Activated CD4-positive, alpha-beta memory T cell treated with anti-CD3 and anti-CD28 coated beads for 36 hours (primary cell): ENCODE measurements around the gene MEGF6. TPM values are rescaled to one million over a fixed set of nuclear protein-coding genes. Genes with fewer than 3 reads are reported as not detected.

ENCODE experiments used
- CTCF ChIA-PET: fragments of 350-600 bp; sonication (Branson Sonifier 250); formaldehyde crosslinking; loops from one replicate; lab custom pipeline; 2021; ENCODE audit warnings: antibody characterized with exemption, inconsistent platforms; lab: Charles Lee
- POLR2A ChIA-PET: fragments of 350-600 bp; sonication (Branson Sonifier 250); formaldehyde crosslinking; loops from one replicate; lab custom pipeline; 2021; ENCODE audit warnings: antibody characterized with exemption; lab: Charles Lee
- DNase-seq: peaks from one replicate; pipeline ENCODE4 v3.0.0-alpha.2; 2020
- H3K27ac Mint-ChIP-seq: one replicate; pipeline ENCODE4 v1.8.0; 2021; ENCODE audit warnings: mixed read lengths
- H3K27me3 Mint-ChIP-seq: one replicate; pipeline ENCODE4 v1.8.0; 2021; ENCODE audit warnings: mixed read lengths
- H3K36me3 Mint-ChIP-seq: one replicate; pipeline ENCODE4 v1.8.0; 2021; ENCODE audit warnings: mixed read lengths
- H3K4me1 Mint-ChIP-seq: one replicate; pipeline ENCODE4 v1.8.0; 2021; ENCODE audit warnings: low read depth, mixed read lengths
- H3K4me3 Mint-ChIP-seq: one replicate; pipeline ENCODE4 v1.8.0; 2021; ENCODE audit warnings: mild to moderate bottlenecking, mixed read lengths
- H3K9me3 Mint-ChIP-seq: one replicate; pipeline ENCODE4 v1.8.0; 2021; ENCODE audit warnings: mixed read lengths
- intact Hi-C: fragments of 100-400 bp; cut with micrococcal nuclease; formaldehyde crosslinking; loops from one replicate; pipeline ENCODE4 v1.15.1; 2023
- total RNA-seq, 2 experiments: library from RNA; stranded (reverse); gene quantifications; one replicate each; pipeline ENCODE4 v1.2.3, GENCODE V29; 2021

MEGF6 gene
- total RNA-seq, 2 experiments from 2014 or later = 6.8 to 9.8 TPM

GRCh38 chr1:3652548-3653285 is 41.4 kb upstream of the MEGF6 start:
- intact Hi-C loops = loop anchor here (5.0 to 10.0 kb wide), 2 partner anchors 145 to 252 kb away; partner anchors contain the start of genes C1orf174 and LRRC47
- POLR2A ChIA-PET = no interaction called here
- Mint-ChIP-seq H3K27ac (no peak overlapping the region), H3K27me3 (peaks cover 43% of the 10 kb centered on the region), H3K36me3 (no peaks in the 10 kb centered on the region), H3K4me1 (peaks cover 36% of the 10 kb centered on the region), H3K9me3 (no peaks in the 10 kb centered on the region), H3K4me3 (no peak overlapping the region)
- no peak for DNase-seq
- CTCF ChIA-PET = no interaction called here

DNA sequence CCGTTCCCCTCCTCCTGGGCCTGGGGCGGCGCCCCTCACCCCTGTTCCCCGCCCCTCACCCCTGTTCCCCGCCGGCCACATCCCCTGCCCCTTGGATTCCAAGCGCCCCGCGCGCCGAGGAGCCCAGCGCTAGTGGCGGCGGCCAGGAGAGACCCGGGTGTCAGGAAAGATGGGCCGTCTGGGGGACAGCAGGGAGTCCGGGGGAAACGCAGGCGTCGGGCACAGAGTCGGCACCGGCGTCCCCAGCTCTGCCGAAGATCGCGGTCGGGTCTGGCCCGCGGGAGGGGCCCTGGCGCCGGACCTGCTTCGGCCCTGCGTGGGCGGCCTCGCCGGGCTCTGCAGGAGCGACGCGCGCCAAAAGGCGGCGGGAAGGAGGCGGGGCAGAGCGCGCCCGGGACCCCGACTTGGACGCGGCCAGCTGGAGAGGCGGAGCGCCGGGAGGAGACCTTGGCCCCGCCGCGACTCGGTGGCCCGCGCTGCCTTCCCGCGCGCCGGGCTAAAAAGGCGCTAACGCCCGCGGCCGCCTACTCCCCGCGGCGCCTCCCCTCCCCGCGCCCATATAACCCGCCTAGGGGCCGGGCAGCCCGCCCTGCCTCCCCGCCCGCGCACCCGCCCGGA is 40.7 kb upstream of the MEGF6 start, which contains the start of gene TP73:
Gene TP73 (plus strand): TSS at position 587 of the 618 bp plus-strand sequence. CDS start 29,850 bp downstream, outside the sequence.
- no peaks in the 10 kb centered on the region for H3K36me3 Mint-ChIP-seq
- no peaks in the 10 kb centered on the region for H3K9me3 Mint-ChIP-seq
- H3K4me1 Mint-ChIP-seq = peaks cover 33% of the 10 kb centered on the region
- H3K27me3 Mint-ChIP-seq = peaks cover 39% of the 10 kb centered on the region
- CTCF ChIA-PET = interaction anchor here (1.3 kb wide), 1 partner anchor 73 kb away, joined by 5 read pairs; no protein-coding TSS in a partner anchor
- no peak within 1 kb of the TSS for H3K27ac Mint-ChIP-seq
- intact Hi-C loops = loop anchor here (5.0 to 10.0 kb wide), 2 partner anchors 145 to 253 kb away; partner anchors contain the start of genes C1orf174 and LRRC47
- POLR2A ChIA-PET = no interaction called here
- no peak for DNase-seq
- peak within 1 kb of the TSS; percentile 35 for H3K4me3 Mint-ChIP-seq

- Mint-ChIP-seq H3K27ac (no peak overlapping the region), H3K4me1 (peaks cover 26% of the 10 kb centered on the region), H3K36me3 (no peaks in the 10 kb centered on the region), H3K9me3 (no peaks in the 10 kb centered on the region), H3K4me3 (peak overlapping the region; percentile 35), H3K27me3 (peaks cover 33% of the 10 kb centered on the region)
- DNase-seq = no peak
- CTCF ChIA-PET = interaction anchor here (0.6 to 1.3 kb wide), 2 partner anchors 34 to 73 kb away, joined by 4 to 5 read pairs; no protein-coding TSS in a partner anchor
- POLR2A ChIA-PET = no interaction called here
- intact Hi-C loops = loop anchor here (5.0 to 10.0 kb wide), 2 partner anchors 146 to 254 kb away; partner anchors contain the start of genes C1orf174 and LRRC47
These were observed 40.0 kb upstream of the MEGF6 start for GRCh38 chr1:3651026-3651929.

DNA sequence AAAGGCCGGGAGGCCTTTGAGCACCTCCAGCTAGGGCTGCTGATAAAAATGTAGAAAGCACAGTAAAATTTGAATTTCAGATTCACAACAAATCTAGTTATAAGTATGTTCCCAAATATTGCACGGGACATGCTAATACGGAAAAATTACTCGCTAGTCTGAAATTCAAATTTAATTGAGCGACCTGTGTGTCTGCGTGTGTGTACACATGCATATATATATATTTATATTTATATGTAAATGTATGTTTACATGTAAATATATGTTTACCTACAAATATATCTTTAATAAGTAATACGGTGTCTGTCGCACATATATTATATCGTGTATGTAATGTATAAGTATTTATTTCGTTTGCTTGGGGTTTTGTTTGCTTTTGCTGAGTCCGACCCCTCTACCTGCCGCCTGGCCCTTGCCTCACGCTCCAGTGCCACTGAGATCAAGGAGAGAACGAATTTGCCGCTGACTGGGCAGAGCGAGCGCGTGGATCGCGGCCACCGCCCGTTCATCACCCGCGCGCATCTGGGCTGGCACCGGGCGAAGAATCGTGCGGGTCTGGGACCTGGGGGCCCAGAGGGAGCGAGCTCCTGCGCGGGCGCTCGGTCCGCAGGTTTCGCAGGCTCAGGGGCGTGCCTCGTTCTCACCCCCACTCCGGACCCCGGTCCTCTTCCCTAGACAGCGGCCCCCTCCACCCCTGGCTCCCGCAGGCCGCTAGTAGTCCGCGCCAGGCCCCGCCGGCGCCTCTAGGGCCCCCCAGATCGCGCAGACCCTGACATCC is 39.1 kb upstream of the MEGF6 start:
- POLR2A ChIA-PET = no interaction called here
- CTCF ChIA-PET = interaction anchor here (0.6 to 1.1 kb wide), 4 partner anchors 31 to 113 kb away, joined by 3 to 4 read pairs (median 4); no protein-coding TSS in a partner anchor
- Mint-ChIP-seq H3K4me1 (peaks cover 23% of the 10 kb centered on the region), H3K4me3 (peak overlapping the region; percentile 76), H3K36me3 (peaks cover 3% of the 10 kb centered on the region), H3K9me3 (no peaks in the 10 kb centered on the region), H3K27ac (no peak overlapping the region), H3K27me3 (peaks cover 28% of the 10 kb centered on the region)
- DNase-seq = no peak
- intact Hi-C loops = loop anchor here (1.0 to 10.0 kb wide), 3 partner anchors 26 to 254 kb away; partner anchors contain the start of genes C1orf174 and LRRC47

DNA sequence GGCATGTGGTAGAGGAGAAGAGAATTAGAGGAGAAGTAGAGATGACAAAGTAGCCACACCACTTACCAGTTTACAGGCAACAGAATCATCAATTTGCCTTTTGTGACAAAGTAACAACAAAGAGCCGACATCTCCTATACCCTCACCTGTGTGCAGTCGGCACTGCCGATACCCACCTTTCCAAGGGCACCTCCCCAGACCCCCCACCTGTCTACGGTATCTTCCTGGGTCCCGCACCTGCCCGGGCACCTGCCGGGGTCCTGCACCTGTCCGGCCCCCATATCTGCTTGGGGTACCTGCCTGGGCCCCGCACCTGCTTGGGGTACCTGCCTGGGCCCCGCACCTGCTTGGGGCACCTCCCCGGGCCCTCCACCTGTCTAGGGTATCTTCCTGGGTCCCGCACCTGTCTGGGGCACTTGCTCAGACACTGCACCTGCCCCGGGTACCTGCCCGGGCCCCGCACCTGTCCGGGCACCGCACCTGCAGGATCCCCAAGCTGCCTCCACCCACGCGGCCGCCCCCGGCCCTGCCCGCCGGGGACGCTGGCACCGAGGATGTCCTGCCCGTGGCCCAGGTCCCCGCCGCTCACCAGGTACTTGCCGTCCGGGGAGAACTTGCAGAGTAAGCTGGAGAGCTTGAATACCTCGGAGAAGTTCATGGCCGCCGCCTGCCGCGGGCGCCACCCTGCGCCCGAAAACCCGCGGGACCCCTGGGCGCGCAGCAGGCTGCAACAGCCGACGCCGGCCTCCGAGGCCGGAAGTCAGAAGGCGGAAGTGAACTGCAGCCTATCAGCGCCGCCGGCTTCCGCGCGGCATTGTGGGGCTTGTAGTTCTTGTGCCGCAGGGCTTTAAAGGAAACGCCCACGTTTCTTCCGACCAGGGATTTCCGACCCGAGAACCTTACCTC is 38.3 kb upstream of the MEGF6 start, which contains the start of gene WRAP73:
Gene WRAP73 (minus strand): TSS at position 762 of the 906 bp plus-strand sequence. CDS start 104 bp downstream, at position 658.
- peaks cover 25% of the 10 kb centered on the region for H3K27me3 Mint-ChIP-seq
- H3K9me3 Mint-ChIP-seq = no peaks in the 10 kb centered on the region
- intact Hi-C loops = loop anchor here (1.0 to 10.0 kb wide), 3 partner anchors 25 to 255 kb away; partner anchors contain the start of genes C1orf174 and LRRC47
- peaks cover 23% of the 10 kb centered on the region for H3K4me1 Mint-ChIP-seq
- H3K4me3 Mint-ChIP-seq = peak within 1 kb of the TSS; percentile 76
- CTCF ChIA-PET = interaction anchor here (0.7 to 1.6 kb wide), 7 partner anchors 28 to 197 kb away, joined by 3 to 4 read pairs (median 4); no protein-coding TSS in a partner anchor
- DNase-seq = peak; percentile 95
- H3K27ac Mint-ChIP-seq = no peak within 1 kb of the TSS
- POLR2A ChIA-PET = no interaction called here
- H3K36me3 Mint-ChIP-seq = peaks cover 7% of the 10 kb centered on the region

DNA sequence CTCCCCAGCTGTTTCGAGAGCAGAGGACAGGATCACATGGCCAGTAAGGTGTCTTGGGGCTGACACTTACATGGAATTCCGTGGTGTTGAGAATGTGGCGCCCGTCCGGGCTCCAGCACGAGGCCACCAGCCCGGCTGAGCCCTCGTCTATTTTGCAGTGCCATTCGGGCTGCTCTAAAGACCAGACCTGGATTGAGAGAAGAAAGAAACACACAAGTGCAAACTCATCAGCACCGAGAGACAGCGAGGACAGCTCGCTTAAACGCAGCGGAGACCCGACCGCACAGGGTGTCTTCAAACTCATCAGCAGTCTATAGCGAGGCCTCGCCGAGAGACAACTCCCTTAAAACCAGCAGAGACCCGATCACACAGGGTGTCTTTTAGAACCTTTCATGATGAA is 35.3 kb upstream of the MEGF6 start:
- Mint-ChIP-seq H3K36me3 (peaks cover 16% of the 10 kb centered on the region), H3K9me3 (no peaks in the 10 kb centered on the region), H3K27ac (no peak overlapping the region), H3K4me1 (peaks cover 23% of the 10 kb centered on the region), H3K27me3 (peaks cover 8% of the 10 kb centered on the region), H3K4me3 (no peak overlapping the region)
- ChIA-PET CTCF (interaction anchor here (1.4 kb wide), 1 partner anchor 25 kb away, joined by 5 read pairs; no protein-coding TSS in a partner anchor), POLR2A (no interaction called here)
- intact Hi-C loops = no loop called here
- DNase-seq = no peak

DNA sequence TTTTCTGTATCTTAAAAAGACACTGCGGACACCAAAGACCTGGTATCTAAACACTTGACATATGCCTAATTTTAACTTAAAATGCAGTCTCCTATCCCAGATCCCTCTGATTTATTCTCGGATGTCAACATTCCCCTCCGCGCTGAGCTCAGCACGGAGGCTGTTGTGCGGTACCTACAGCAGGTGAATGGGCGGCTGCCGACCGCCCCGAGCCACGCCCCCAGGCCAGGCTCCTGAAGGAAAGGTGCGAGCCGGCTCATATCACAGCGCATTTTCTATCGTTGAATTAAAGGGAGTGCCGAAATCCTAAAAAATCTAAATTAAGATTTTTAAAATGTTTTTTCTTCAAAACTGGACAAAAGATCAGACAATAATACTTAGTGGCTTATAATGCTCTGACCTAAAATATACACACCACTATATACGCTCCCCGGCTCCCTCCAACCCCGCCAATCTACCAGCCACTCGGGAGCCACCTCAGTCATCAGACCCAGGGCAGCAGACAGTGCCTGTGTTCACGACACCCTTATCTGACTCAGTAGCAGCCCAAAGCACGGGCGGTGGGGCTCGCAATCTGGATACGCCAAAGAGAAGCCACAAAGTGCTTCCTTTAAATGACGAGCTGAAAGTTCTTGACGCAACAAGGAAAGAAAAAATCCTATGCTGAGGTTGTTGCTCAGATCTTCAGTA is 34.5 kb upstream of the MEGF6 start:
- Mint-ChIP-seq H3K27me3 (peaks cover 2% of the 10 kb centered on the region), H3K9me3 (no peaks in the 10 kb centered on the region), H3K4me1 (peaks cover 20% of the 10 kb centered on the region), H3K4me3 (no peak overlapping the region), H3K27ac (no peak overlapping the region), H3K36me3 (peaks cover 16% of the 10 kb centered on the region)
- ChIA-PET CTCF (no interaction called here), POLR2A (no interaction called here)
- DNase-seq = no peak
- intact Hi-C loops = no loop called here

- Mint-ChIP-seq H3K36me3 (peaks cover 16% of the 10 kb centered on the region), H3K27me3 (no peaks in the 10 kb centered on the region), H3K4me3 (no peak overlapping the region), H3K9me3 (no peaks in the 10 kb centered on the region), H3K27ac (no peak overlapping the region), H3K4me1 (peaks cover 17% of the 10 kb centered on the region)
- intact Hi-C loops = no loop called here
- ChIA-PET CTCF (no interaction called here), POLR2A (no interaction called here)
- DNase-seq = no peak
These were observed 33.9 kb upstream of the MEGF6 start for GRCh38 chr1:3645247-3645646.

- peaks cover 15% of the 10 kb centered on the region for H3K4me1 Mint-ChIP-seq
- DNase-seq = no peak
- ChIA-PET CTCF (no interaction called here), POLR2A (no interaction called here)
- intact Hi-C loops = no loop called here
- H3K36me3 Mint-ChIP-seq = peaks cover 16% of the 10 kb centered on the region
- H3K9me3 Mint-ChIP-seq = no peaks in the 10 kb centered on the region
- H3K4me3 Mint-ChIP-seq = no peak overlapping the region
- no peak overlapping the region for H3K27ac Mint-ChIP-seq
- H3K27me3 Mint-ChIP-seq = no peaks in the 10 kb centered on the region
These were observed 33.0 kb upstream of the MEGF6 start for GRCh38 chr1:3644273-3644672.
